WERI-Rb-1 (cell line): Measurements from ENCODE around the gene COL13A1.

Source experiments
- DNase-seq: peaks from one replicate; pipeline ENCODE4 v3.0.0-alpha.2; 2020
- H3K27ac ChIP-seq: fragments of 250-450 bp; sonication (Bioruptor Pico); 2 replicates; pipeline ENCODE4 v1.5.1; 2020; ENCODE audit warnings: mild to moderate bottlenecking, moderate library complexity
- H3K27me3 ChIP-seq: fragments of 250-450 bp; sonication (Bioruptor Pico); 2 replicates; pipeline ENCODE4 v1.5.1; 2021; ENCODE audit warnings: mild to moderate bottlenecking, low read depth, moderate library complexity; ENCODE audit not compliant: insufficient read depth, severe bottlenecking
- H3K36me3 ChIP-seq: fragments of 250-450 bp; sonication (Bioruptor Pico); 2 replicates; pipeline ENCODE4 v1.5.1; 2020; ENCODE audit warnings: mild to moderate bottlenecking, moderate library complexity
- H3K4me3 ChIP-seq: 2 replicates; pipeline ENCODE4 v1.5.1; 2011; ENCODE audit warnings: low read depth, mild to moderate bottlenecking, control low read depth, low read length
- H3K9me3 ChIP-seq: fragments of 250-450 bp; sonication (Bioruptor Pico); 2 replicates; pipeline ENCODE4 v1.5.1; 2021; ENCODE audit warnings: mild to moderate bottlenecking, moderate library complexity; ENCODE audit not compliant: severe bottlenecking
- CTCF ChIP-seq: IDR thresholded peaks from 2 replicates; pipeline ENCODE4 v1.5.1; 2011; ENCODE audit warnings: low read depth, mild to moderate bottlenecking, control low read depth, inconsistent platforms, low read length

COL13A1 gene

DNA sequence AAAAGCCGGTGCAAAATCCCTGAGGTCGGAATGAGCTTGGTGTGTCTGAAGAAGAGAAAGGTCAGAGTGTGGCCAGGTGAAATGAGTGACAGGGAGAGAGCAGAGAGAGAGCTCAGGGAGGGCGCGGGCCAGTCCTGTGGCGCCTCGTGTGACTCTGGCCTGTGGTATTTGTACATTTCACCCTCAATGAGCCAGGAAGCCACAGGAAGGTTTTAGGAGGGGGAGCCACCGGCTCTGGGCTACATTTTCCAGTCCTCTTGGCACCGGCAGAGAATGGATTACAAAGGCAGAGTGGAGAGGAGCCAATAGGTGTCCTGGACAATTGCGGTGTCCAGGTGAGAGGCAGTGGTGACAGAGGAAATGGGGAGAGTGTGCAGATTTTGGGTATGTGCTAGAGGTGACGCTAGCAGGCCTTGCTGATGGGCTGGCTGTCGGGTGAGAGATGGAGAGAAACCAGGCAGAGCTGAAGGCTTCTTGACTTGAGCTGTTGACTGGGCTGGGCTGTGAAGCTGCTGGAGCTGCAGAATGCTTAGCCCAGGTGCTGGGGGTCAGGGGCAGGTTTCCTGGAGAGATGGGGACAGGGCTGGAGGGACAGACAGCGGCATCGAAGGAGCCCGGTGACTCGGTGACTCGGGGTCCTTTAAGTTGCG is 38.1 kb downstream of the COL13A1 start:
- Histone ChIP-seq H3K27ac (peak overlapping the region; percentile 42), H3K36me3 (no peaks in the 10 kb centered on the region), H3K4me3 (no peak overlapping the region), H3K27me3 (no peaks in the 10 kb centered on the region), H3K9me3 (no peaks in the 10 kb centered on the region)
- TF ChIP-seq CTCF, result no peak
- peak; percentile 38 for DNase-seq

DNA sequence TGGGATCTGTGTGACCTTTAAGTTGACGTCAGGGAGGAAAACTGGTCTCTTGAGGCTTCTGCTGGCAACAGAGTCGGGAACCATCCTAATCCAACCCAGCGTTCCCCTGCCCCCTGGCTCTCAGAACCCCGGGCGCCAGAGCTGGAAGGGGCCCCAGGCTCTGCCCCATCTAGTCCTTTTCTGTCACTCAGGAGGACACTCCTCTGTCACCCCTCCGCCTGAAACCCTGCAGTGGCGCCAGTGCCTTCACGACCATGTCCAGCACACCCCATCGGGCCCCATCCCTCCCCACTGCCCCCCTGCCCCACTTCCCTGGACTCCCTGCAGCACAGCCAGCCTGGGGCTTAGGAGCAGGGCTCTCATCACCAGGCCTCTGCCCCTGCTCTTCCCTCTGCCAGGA is 39.1 kb downstream of the COL13A1 start:
- no peak for DNase-seq
- H3K27ac ChIP-seq, result peak overlapping the region; percentile 42
- no peaks in the 10 kb centered on the region for H3K9me3 ChIP-seq
- no peak for TF ChIP-seq CTCF
- H3K36me3 ChIP-seq, result no peaks in the 10 kb centered on the region
- no peaks in the 10 kb centered on the region for H3K27me3 ChIP-seq
- H3K4me3 ChIP-seq, result no peak overlapping the region

DNA sequence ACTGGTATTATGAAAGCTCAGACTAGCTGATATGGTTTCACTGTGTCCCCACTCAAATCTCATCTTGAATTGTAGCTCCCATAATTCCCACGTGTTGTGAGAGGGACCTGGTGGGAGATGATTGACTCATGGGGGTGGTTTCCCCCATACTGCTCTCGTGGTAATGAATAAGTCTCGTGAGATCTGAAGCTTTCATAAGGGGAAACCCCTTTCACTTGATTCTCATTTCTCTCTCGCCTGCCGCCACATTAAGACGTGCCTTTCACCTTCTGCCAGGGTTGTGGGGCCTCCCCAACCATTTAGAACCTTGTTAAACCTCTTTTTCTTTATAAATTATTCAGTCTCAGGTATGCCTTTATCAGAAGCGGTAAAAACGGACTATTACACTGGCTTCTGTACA is 40.3 kb downstream of the COL13A1 start:
- TF ChIP-seq CTCF, result no peak
- Histone ChIP-seq H3K27ac (no peak overlapping the region), H3K4me3 (no peak overlapping the region), H3K27me3 (no peaks in the 10 kb centered on the region), H3K9me3 (no peaks in the 10 kb centered on the region), H3K36me3 (no peaks in the 10 kb centered on the region)
- DNase-seq, result no peak

GRCh38 chr10:69842882-69843281 is 41.2 kb downstream of the COL13A1 start:
- H3K36me3 ChIP-seq, result no peaks in the 10 kb centered on the region
- DNase-seq, result peak; percentile 33
- no peak for TF ChIP-seq CTCF
- no peaks in the 10 kb centered on the region for H3K9me3 ChIP-seq
- no peaks in the 10 kb centered on the region for H3K27me3 ChIP-seq
- no peak overlapping the region for H3K4me3 ChIP-seq
- peak overlapping the region; percentile 19; the same call in 1 of the 2 replicates for H3K27ac ChIP-seq

DNA sequence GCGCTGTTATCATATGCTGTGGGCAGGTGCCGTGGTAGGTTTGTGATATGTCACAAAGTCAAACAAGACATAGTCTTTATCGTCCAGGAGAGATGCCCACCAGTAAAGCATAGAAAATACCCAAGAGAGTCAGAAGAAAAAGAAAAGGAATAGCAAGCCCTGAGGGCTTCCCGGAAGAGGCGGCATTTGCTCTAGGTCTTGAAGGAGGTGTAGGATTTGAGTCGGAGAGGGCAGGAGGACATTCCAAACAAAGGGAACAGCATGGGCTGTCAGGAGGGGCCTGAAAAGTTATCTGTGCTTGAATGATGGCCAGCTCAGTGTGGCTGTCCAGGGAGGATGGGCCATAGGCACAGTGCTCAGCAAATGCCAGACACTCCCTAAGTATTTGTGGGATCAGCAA is 42.2 kb downstream of the COL13A1 start:
- Histone ChIP-seq H3K4me3 (no peak overlapping the region), H3K36me3 (no peaks in the 10 kb centered on the region), H3K9me3 (no peaks in the 10 kb centered on the region), H3K27ac (peak overlapping the region; percentile 95), H3K27me3 (no peaks in the 10 kb centered on the region)
- no peak for DNase-seq
- no peak for TF ChIP-seq CTCF

DNA sequence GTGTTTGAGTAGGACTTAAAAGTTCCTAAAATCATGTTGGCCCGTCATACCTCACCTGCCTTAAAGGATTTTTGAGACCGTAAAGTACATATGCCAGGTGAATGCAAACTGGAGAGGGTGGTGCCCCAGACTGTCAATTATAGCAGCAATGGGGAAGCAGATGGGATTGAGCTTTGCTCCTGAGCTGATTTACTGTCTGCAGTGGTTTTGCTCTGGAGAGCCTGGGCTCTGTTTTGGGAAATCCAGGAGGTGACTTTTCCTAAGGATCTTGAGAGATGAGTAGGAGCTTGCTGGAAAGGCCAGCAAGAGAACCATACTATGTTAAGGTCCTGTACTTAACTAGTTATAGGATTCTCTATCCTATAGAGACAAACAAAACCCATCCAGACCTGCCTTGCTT is 43.0 kb downstream of the COL13A1 start:
- Histone ChIP-seq H3K4me3 (no peak overlapping the region), H3K27me3 (no peaks in the 10 kb centered on the region), H3K36me3 (no peaks in the 10 kb centered on the region), H3K27ac (peak overlapping the region; percentile 95), H3K9me3 (no peaks in the 10 kb centered on the region)
- no peak for TF ChIP-seq CTCF
- DNase-seq, result peak; percentile 56
